Measurements from ENCODE around the gene HRAS. TPM values are rescaled to one million over a fixed set of nuclear protein-coding genes. Genes with fewer than 3 reads are reported as not detected.

The HRAS gene
- polyA plus RNA-seq, 2 of the 4 experiments (the other 2 are of a cell fraction) = 56.3 to 86.9 TPM

DNA sequence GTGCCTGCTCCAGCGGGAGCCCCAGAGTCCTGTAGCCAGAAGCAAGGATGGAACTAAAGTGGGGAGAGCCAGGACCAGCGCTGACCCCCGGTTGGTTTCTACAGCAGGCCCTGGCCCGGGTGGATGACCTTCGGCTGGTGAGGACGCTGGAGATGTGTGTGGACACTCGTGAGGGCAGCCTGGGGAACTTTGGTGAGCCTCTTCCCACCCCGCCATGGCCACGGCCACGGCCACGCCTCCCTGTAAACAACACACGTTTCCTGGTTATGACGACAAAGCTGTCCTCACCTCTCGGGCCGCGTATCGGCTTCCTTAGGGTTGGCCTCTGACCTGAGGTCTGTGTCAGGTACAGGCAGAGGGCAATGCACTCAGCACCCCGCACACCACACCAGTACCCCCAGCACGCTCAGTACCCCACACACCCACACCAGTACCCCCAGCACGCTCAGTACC lies 6.1 kb upstream of the HRAS start (continued):
- TF ChIP-seq, protein P1, sequence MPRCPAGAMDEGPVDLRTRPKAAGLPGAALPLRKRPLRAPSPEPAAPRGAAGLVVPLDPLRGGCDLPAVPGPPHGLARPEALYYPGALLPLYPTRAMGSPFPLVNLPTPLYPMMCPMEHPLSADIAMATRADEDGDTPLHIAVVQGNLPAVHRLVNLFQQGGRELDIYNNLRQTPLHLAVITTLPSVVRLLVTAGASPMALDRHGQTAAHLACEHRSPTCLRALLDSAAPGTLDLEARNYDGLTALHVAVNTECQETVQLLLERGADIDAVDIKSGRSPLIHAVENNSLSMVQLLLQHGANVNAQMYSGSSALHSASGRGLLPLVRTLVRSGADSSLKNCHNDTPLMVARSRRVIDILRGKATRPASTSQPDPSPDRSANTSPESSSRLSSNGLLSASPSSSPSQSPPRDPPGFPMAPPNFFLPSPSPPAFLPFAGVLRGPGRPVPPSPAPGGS (IDR thresholded peaks at IDR 0.05) = no peak
- no peak for TF ChIP-seq KDM5A (IDR thresholded peaks at IDR 0.05)

DNA sequence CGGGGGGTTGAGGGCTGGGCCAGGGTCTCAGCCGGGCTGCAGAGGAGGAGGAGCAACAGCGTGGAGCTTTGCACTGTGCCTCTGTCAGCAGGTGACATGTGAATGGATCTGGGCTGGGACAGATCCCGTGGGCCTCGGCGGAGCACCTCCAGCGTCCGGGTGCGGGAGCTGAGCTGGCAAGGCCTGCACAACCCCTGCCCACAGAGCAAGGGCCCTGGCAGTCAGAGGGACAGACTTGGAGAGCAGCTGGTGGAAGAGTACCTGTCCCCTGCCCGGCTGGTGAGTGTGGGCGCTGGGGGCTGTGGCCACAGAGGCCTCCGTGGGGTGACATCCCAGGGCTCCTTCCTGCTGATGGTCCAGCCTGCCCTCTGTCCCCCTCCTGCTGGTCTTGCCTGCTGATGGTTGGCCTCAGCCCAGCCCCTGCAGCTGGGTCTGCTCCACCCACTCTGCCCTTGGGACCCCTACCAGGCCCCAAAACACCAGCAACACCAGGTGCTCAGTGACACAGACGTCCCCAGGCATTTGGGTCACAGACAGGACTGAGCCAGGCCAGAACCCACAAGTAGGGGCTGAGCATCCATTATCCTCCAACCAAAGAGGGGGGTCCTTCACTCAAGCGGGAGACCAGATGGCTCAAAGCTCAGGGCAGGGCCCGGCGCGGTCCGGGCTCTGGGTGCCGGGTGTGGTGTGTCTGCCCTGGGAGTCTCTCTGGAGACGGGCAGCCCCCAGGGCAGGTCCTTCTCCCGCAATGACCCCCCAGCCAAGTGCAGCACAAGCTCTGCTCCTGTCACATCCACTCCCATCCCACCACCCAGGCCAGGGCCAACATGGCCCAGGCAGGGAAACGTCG lies 5.4 kb upstream of the HRAS start:
- ATAC-seq (no peak), FAIRE-seq (no peak)
- CTCF ChIA-PET = interaction anchor here (1.1 to 3.1 kb wide), 3 partner anchors 14 to 23 kb away, joined by 5 to 21 read pairs (median 8); no protein-coding TSS in a partner anchor

More for the DNA sequence above, 5.4 kb upstream of the HRAS start:
- no peak for DNase-seq (ENCODE audit: low read depth in 1 of 2, low spot score in 1 of 2)
- TF ChIP-seq TP53 (CRISPR knock-in tag; IDR thresholded peaks at IDR 0.05) = no peak
- TF ChIP-seq JUNB (IDR thresholded peaks at IDR 0.05) = no peak
- TF ChIP-seq ZNF302 (CRISPR knock-in tag; IDR thresholded peaks at IDR 0.05) = no peak
- no peak for TF ChIP-seq NPAS2 (CRISPR knock-in tag; IDR thresholded peaks at IDR 0.05; ENCODE audit: borderline replicate concordance)
- TF ChIP-seq, protein P2, sequence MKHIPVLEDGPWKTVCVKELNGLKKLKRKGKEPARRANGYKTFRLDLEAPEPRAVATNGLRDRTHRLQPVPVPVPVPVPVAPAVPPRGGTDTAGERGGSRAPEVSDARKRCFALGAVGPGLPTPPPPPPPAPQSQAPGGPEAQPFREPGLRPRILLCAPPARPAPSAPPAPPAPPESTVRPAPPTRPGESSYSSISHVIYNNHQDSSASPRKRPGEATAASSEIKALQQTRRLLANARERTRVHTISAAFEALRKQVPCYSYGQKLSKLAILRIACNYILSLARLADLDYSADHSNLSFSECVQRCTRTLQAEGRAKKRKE (CRISPR knock-in tag; IDR thresholded peaks at IDR 0.05; ENCODE audit: low read depth) = no peak
- TF ChIP-seq, protein P3, sequence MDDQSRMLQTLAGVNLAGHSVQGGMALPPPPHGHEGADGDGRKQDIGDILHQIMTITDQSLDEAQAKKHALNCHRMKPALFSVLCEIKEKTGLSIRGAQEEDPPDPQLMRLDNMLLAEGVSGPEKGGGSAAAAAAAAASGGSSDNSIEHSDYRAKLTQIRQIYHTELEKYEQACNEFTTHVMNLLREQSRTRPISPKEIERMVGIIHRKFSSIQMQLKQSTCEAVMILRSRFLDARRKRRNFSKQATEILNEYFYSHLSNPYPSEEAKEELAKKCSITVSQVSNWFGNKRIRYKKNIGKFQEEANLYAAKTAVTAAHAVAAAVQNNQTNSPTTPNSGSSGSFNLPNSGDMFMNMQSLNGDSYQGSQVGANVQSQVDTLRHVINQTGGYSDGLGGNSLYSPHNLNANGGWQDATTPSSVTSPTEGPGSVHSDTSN (IDR thresholded peaks at IDR 0.05) = no peak
- TF ChIP-seq, protein P4, sequence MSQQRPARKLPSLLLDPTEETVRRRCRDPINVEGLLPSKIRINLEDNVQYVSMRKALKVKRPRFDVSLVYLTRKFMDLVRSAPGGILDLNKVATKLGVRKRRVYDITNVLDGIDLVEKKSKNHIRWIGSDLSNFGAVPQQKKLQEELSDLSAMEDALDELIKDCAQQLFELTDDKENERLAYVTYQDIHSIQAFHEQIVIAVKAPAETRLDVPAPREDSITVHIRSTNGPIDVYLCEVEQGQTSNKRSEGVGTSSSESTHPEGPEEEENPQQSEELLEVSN (IDR thresholded peaks at IDR 0.05; ENCODE audit: borderline replicate concordance, low read depth) = no peak
- no peak for TF ChIP-seq RFX5 (IDR thresholded peaks at IDR 0.05)
- TF ChIP-seq HOXB5 (CRISPR knock-in tag; IDR thresholded peaks at IDR 0.05) = no peak
- no peak for TF ChIP-seq CEBPB (IDR thresholded peaks at IDR 0.05)
- TF ChIP-seq ZC3H11A (IDR thresholded peaks at IDR 0.05) = no peak
- TF ChIP-seq RARB (CRISPR knock-in tag; IDR thresholded peaks at IDR 0.05) = no peak
- TF ChIP-seq, protein P5, sequence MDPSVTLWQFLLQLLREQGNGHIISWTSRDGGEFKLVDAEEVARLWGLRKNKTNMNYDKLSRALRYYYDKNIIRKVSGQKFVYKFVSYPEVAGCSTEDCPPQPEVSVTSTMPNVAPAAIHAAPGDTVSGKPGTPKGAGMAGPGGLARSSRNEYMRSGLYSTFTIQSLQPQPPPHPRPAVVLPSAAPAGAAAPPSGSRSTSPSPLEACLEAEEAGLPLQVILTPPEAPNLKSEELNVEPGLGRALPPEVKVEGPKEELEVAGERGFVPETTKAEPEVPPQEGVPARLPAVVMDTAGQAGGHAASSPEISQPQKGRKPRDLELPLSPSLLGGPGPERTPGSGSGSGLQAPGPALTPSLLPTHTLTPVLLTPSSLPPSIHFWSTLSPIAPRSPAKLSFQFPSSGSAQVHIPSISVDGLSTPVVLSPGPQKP (IDR thresholded peaks at IDR 0.05; ENCODE audit: low read depth, low read length) = no peak
- TF ChIP-seq, protein P6, sequence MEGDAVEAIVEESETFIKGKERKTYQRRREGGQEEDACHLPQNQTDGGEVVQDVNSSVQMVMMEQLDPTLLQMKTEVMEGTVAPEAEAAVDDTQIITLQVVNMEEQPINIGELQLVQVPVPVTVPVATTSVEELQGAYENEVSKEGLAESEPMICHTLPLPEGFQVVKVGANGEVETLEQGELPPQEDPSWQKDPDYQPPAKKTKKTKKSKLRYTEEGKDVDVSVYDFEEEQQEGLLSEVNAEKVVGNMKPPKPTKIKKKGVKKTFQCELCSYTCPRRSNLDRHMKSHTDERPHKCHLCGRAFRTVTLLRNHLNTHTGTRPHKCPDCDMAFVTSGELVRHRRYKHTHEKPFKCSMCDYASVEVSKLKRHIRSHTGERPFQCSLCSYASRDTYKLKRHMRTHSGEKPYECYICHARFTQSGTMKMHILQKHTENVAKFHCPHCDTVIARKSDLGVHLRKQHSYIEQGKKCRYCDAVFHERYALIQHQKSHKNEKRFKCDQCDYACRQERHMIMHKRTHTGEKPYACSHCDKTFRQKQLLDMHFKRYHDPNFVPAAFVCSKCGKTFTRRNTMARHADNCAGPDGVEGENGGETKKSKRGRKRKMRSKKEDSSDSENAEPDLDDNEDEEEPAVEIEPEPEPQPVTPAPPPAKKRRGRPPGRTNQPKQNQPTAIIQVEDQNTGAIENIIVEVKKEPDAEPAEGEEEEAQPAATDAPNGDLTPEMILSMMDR (IDR thresholded peaks at IDR 0.05) = no peak
- TF ChIP-seq CBX2 (IDR thresholded peaks at IDR 0.05; ENCODE audit: borderline replicate concordance, low read depth) = no peak
- no peak for TF ChIP-seq EHMT2 (IDR thresholded peaks at IDR 0.05; ENCODE audit: low read depth)
- Histone ChIP-seq H3K27ac (no peak overlapping the region), H3K9me3 (no peaks in the 10 kb centered on the region), H3K4me1 (0 out of 3 replicates have a peak, but pooled peaks cover 3% of the 10 kb centered on the region), H3K4me2 (no peak overlapping the region), H3K4me3 (no peak overlapping the region)
- WGBS (ENCODE audit: missing lambda C conversion rate) = 83% methylated on average over 15 of the region's 23 CpGs
- POLR2A ChIA-PET = no interaction called here

Measured in A549 (cell line).